Ovary (tissue), 9 donors: Measurements from ENCODE around the gene NOL9. TPM values are rescaled to one million over a fixed set of nuclear protein-coding genes. Genes with fewer than 3 reads are reported as not detected.

Experiments
- DNase-seq, 5 donors: peaks; one replicate each; pipeline ENCODE4 v3.0.0-alpha.2; 2019 to 2020
- H3K27ac ChIP-seq, 2 donors: fragments of 200-600 bp; one replicate each; pipeline versions ENCODE4 v1.5.1 to v1.8.0; 2019 to 2022
- H3K27me3 ChIP-seq: fragments of 200-600 bp; one replicate; pipeline ENCODE4 v1.8.0; 2022
- H3K36me3 ChIP-seq: fragments of 200-600 bp; sonication (generic); one replicate; pipeline ENCODE4 v1.5.1; 2019
- H3K4me1 ChIP-seq: one replicate; pipeline ENCODE4 v1.8.1; 2013; ENCODE audit warnings: mild to moderate bottlenecking, moderate library complexity; ENCODE audit not compliant: insufficient read depth
- H3K4me3 ChIP-seq: fragments of 200-600 bp; sonication (generic); one replicate; pipeline ENCODE4 v1.5.1; 2017
- H3K9me3 ChIP-seq, 2 donors: fragments of 200-600 bp in 1 of 2; sonication (generic) in 1 of 2; one replicate each; pipeline versions ENCODE4 v1.5.1 to v1.8.1; 2013 to 2019; ENCODE audit warnings: mild to moderate bottlenecking in 1 of 2, moderate library complexity in 1 of 2
- EP300 ChIP-seq: sonication (generic); formaldehyde crosslinking; IDR thresholded peaks from one replicate; pipeline ENCODE4 v1.6.1; 2017; ENCODE audit warnings: antibody characterized with exemption
- POLR2A ChIP-seq: fragments of 450-650 bp; IDR thresholded peaks from one replicate; pipeline ENCODE4 v1.6.1; 2017; ENCODE audit warnings: antibody characterized with exemption, mild to moderate bottlenecking, moderate library complexity
- WGBS, 3 donors: extraction: QIAGEN DNeasy Blood & Tissue Kit in 1 of 3; methylation state at CpG; one replicate each; pipeline versions ENCODE4 v1.1.5 to v1.1.7; 2013 to 2017; 5-methylcytosine and 5-hydroxymethylcytosine counted together
- intact Hi-C, 4 donors: fragments of 100-400 bp; cut with DNase I; formaldehyde crosslinking; loops; one replicate each; pipeline versions ENCODE4 v1.11.0 to v1.15.1; 2022 to 2023
- polyA plus RNA-seq, 2 donors: library from polyadenylated mRNA; stranded (reverse); fragments of 200-250 nt in 1 of 2; fragments of 350-450 nt in 1 of 2; fragmentation: Illumina TruSeq in 1 of 2; extraction: RNeasy Lipid Tissue Mini Kit (QIAGEN cat#74804) in 1 of 2; gene quantifications; one replicate each; pipeline ENCODE4 v1.2.3, GENCODE V29; 2013 to 2014
- total RNA-seq, 7 donors: library from RNA; depleted of rRNA in 2 of 7; stranded (reverse); fragments of >200 nt in 2 of 7; fragmentation: NEBNext Ultra II Directional in 3 of 7; extraction: Animal tissue kit (Norgen Biotek cat#: 25700) in 3 of 7; gene quantifications; one replicate each; pipeline versions ENCODE4 v1.1.0 to v1.2.4, GENCODE V29; 2016 to 2023
- TF ChIP-seq, protein P1 (sequence below), 3 donors: fragments of 450-650 bp in 2 of 3; fragments of 200-600 bp in 1 of 3; IDR thresholded peaks; one replicate each; pipeline versions ENCODE4 v1.5.1 to v1.8.0; 2016 to 2022; ENCODE audit warnings: antibody characterized with exemption in 3 of 3, mild to moderate bottlenecking in 1 of 3
- donor health status: DM: no; HTN: no; CAD: no; lungs with moderate emphysema.
- donor health status: DM: no; HTN: no; CAD: no.
- donor health status: Bipolar disorder and iron deficiency.
- donor health status: DM: yes; HTN: yes; CAD: no.
- donor health status: DM: no; HTN: no; CAD: no.
- donor health status: DM: yes; HTN: yes; CAD: no.

The NOL9 gene
- total and polyA plus RNA-seq, 9 donors, result 7.2 to 38.9 (median 25.8) TPM

DNA sequence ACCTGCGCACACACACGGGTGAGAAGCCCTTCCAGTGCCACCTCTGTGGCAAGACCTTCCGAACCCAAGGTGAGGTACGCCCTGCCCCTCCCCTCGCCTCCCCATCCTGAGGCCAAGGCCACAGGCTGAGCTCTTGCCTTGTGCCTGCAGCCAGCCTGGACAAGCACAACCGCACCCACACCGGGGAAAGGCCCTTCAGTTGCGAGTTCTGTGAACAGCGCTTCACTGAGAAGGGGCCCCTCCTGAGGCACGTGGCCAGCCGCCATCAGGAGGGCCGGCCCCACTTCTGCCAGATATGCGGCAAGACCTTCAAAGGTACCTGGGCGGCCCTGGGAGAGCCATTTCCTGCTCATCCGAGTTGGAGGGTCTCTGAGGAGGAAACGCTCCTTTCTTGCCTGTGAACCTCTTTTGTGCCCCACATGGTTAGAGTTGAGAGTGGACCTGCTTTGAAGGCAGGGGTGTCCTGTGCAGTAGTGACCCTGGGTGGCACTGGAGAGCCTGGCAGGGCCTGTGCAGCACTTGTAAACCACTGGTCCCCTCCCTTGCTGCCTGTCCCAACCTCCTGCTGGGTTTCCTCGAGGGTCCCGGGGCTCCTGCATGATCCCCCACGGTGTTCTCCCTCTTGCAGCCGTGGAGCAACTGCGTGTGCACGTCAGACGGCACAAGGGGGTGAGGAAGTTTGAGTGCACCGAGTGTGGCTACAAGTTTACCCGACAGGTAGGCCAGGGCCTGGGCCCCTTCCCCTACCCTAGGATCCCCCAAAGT is 34.0 kb upstream of the NOL9 start:
- Histone ChIP-seq H3K27me3 (no peaks in the 10 kb centered on the region), H3K36me3 (no peaks in the 10 kb centered on the region), H3K9me3 (no peaks in the 10 kb centered on the region), H3K4me1 (peaks cover 1% of the 10 kb centered on the region), H3K4me3 (no peak overlapping the region), H3K27ac (no peak overlapping the region)
- TF ChIP-seq EP300 (no peak), POLR2A (no peak)
- TF ChIP-seq, protein P1, sequence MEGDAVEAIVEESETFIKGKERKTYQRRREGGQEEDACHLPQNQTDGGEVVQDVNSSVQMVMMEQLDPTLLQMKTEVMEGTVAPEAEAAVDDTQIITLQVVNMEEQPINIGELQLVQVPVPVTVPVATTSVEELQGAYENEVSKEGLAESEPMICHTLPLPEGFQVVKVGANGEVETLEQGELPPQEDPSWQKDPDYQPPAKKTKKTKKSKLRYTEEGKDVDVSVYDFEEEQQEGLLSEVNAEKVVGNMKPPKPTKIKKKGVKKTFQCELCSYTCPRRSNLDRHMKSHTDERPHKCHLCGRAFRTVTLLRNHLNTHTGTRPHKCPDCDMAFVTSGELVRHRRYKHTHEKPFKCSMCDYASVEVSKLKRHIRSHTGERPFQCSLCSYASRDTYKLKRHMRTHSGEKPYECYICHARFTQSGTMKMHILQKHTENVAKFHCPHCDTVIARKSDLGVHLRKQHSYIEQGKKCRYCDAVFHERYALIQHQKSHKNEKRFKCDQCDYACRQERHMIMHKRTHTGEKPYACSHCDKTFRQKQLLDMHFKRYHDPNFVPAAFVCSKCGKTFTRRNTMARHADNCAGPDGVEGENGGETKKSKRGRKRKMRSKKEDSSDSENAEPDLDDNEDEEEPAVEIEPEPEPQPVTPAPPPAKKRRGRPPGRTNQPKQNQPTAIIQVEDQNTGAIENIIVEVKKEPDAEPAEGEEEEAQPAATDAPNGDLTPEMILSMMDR (IDR thresholded peaks at IDR 0.05), result no peak
- intact Hi-C loops, result no loop called here
- WGBS, 3 donors, result 70 to 84% (median 71%) methylated on average over 23 to 25 of the region's 25 CpGs
- no peak for DNase-seq

DNA sequence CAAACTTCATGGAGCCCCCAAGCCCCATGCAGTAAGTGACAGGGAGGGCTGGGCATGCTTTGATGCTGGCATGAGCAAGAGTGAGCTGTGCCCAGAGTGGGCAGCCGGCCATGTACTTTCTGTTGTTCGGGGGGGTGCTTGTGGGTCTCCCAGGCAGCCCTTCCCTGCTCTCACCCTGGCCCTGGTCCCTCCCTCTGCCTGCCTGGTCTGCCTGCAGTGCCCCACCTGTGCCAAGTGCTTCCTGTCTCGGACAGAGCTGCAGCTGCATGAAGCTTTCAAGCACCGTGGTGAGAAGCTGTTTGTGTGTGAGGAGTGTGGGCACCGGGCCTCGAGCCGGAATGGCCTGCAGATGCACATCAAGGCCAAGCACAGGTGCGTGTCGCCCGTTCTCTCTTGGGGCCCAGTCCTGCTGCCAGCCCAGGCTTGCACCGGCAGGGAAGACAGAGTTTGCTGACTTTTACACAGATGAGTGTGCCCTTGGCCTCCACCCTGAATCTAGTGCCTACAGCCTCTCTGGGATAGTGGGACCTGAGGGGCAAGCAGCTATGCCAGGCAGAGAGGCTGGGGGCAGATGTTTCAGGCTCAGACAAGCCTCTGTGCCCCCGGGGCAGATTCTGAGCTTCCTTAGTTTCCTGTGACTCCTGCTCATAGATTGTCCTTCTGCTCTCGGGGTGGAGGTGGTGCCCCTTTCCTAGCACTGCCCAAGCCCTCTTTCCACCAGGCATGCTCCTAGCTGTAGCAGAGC is 33.1 kb upstream of the NOL9 start:
- Histone ChIP-seq H3K4me1 (peaks cover 1% of the 10 kb centered on the region), H3K4me3 (no peak overlapping the region), H3K27ac (no peak overlapping the region), H3K27me3 (no peaks in the 10 kb centered on the region), H3K36me3 (no peaks in the 10 kb centered on the region), H3K9me3 (no peaks in the 10 kb centered on the region)
- DNase-seq, result no peak
- TF ChIP-seq EP300 (no peak), POLR2A (no peak)
- TF ChIP-seq, protein P1 (IDR thresholded peaks at IDR 0.05), result no peak
- 55 to 71% (median 59%) methylated on average over 13 of the region's 13 CpGs for WGBS, 3 donors
- intact Hi-C loops, result no loop called here

DNA sequence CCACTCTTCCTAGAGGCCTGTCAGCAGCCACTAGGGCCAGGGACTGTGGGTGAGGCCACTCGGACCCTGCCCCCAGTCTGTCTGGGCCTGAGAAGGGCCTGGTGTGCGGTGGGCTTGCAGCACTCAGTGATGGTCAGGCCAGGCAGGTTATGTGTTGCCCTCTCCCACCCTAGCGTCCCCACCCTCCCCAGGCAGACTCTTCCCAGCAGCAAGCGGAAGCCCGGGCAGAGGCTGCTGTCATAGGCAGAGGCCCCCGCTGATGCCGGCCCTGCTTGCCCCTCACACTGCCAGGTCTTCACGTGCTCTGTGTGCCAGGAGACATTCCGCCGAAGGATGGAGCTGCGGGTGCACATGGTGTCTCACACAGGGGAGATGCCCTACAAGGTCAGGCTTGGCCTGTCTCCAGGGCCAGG is 32.1 kb upstream of the NOL9 start:
- intact Hi-C loops, result no loop called here
- no peaks in the 10 kb centered on the region for H3K36me3 ChIP-seq
- no peaks in the 10 kb centered on the region for H3K27me3 ChIP-seq
- no peak overlapping the region for H3K4me3 ChIP-seq
- H3K27ac ChIP-seq, result no peak overlapping the region
- no peak for TF ChIP-seq EP300
- no peak for TF ChIP-seq POLR2A
- TF ChIP-seq, protein P1 (IDR thresholded peaks at IDR 0.05), result no peak
- DNase-seq, result no peak
- 59 to 78% (median 70%) methylated on average over 11 of the region's 11 CpGs for WGBS, 3 donors
- H3K9me3 ChIP-seq, result no peaks in the 10 kb centered on the region
- peaks cover 1% of the 10 kb centered on the region for H3K4me1 ChIP-seq

- no peaks in the 10 kb centered on the region for H3K27me3 ChIP-seq
- WGBS, 3 donors, result 84 to 89% (median 87%) methylated on average over 7 of the region's 7 CpGs
- no peak for DNase-seq
- H3K4me3 ChIP-seq, result no peak overlapping the region
- intact Hi-C loops, result no loop called here
- peaks cover 1% of the 10 kb centered on the region for H3K4me1 ChIP-seq
- H3K36me3 ChIP-seq, result no peaks in the 10 kb centered on the region
- H3K9me3 ChIP-seq, result no peaks in the 10 kb centered on the region
- no peak overlapping the region for H3K27ac ChIP-seq
- TF ChIP-seq, protein P1 (IDR thresholded peaks at IDR 0.05), result no peak
These were observed 31.5 kb upstream of the NOL9 start for GRCh38 chr1:6585841-6586240.
